H9 (cell line): ENCODE data around the gene HOMER3. TPM values are rescaled to one million over a fixed set of nuclear protein-coding genes. Genes with fewer than 3 reads are reported as not detected.

ENCODE experiments used
- DNase-seq: peaks from one replicate; pipeline ENCODE4 v3.0.0-alpha.2; 2017
- H2AFZ ChIP-seq: one replicate; pipeline ENCODE4 v1.6.1; 2013; ENCODE audit warnings: mild to moderate bottlenecking, low read length, control low read depth, moderate library complexity
- H2AK5ac ChIP-seq: 2 replicates; pipeline ENCODE4 v1.6.1; 2013; ENCODE audit warnings: low read length, control low read depth, mixed read lengths; ENCODE audit not compliant: insufficient read length
- H2BK120ac ChIP-seq: one replicate; pipeline ENCODE4 v1.6.1; 2013; ENCODE audit warnings: low read depth, mild to moderate bottlenecking, low read length, control low read depth, inconsistent platforms; ENCODE audit not compliant: poor library complexity, severe bottlenecking
- H2BK12ac ChIP-seq: 2 replicates; pipeline ENCODE4 v1.6.1; 2013; ENCODE audit warnings: low read length, control low read depth, mixed read lengths, low read depth; ENCODE audit not compliant: insufficient read length
- H2BK15ac ChIP-seq: 2 replicates; pipeline ENCODE4 v1.6.1; 2013; ENCODE audit warnings: low read depth, low read length, control low read depth
- H2BK20ac ChIP-seq: one replicate; pipeline ENCODE4 v1.6.1; 2013; ENCODE audit warnings: low read depth, mild to moderate bottlenecking, low read length, control low read depth, inconsistent platforms; ENCODE audit not compliant: poor library complexity, severe bottlenecking
- H2BK5ac ChIP-seq: 2 replicates; pipeline ENCODE4 v1.6.1; 2013; ENCODE audit warnings: low read length, control low read depth, mixed read lengths; ENCODE audit not compliant: insufficient read length
- H3K14ac ChIP-seq: 2 replicates; pipeline ENCODE4 v1.6.1; 2013; ENCODE audit warnings: low read length, control low read depth; ENCODE audit not compliant: insufficient read depth
- H3K18ac ChIP-seq: 2 replicates; pipeline ENCODE4 v1.6.1; 2013; ENCODE audit warnings: low read depth, mild to moderate bottlenecking, mixed read lengths, low read length, control low read depth; ENCODE audit not compliant: insufficient read length
- H3K23ac ChIP-seq: 2 replicates; pipeline ENCODE4 v1.6.1; 2013; ENCODE audit warnings: low read length, control low read depth, mixed read lengths, low read depth; ENCODE audit not compliant: insufficient read length
- H3K23me2 ChIP-seq: 2 replicates; pipeline ENCODE4 v1.6.1; 2013; ENCODE audit warnings: low read depth, mild to moderate bottlenecking, mixed read lengths, low read length, control low read depth; ENCODE audit not compliant: insufficient read length, poor library complexity, severe bottlenecking
- H3K27ac ChIP-seq: 2 replicates; pipeline ENCODE4 v1.5.1; 2013; ENCODE audit warnings: low read length, control low read depth, mixed read lengths, low read depth; ENCODE audit not compliant: insufficient read length
- H3K27me3 ChIP-seq: 2 replicates; pipeline ENCODE4 v1.6.1; 2013; ENCODE audit warnings: low read length, control low read depth, inconsistent platforms; ENCODE audit not compliant: insufficient read depth
- H3K4ac ChIP-seq: 2 replicates; pipeline ENCODE4 v1.6.1; 2013; ENCODE audit warnings: low read depth, mild to moderate bottlenecking, control low read depth, inconsistent platforms, low read length, moderate library complexity
- H3K4me1 ChIP-seq: 2 replicates; pipeline ENCODE4 v1.6.1; 2013; ENCODE audit warnings: low read length, control low read depth, inconsistent platforms; ENCODE audit not compliant: insufficient read depth
- H3K4me2 ChIP-seq: 2 replicates; pipeline ENCODE4 v1.6.1; 2013; ENCODE audit warnings: low read length, control low read depth, mixed read lengths; ENCODE audit not compliant: insufficient read length, insufficient read depth
- H3K56ac ChIP-seq: 2 replicates; pipeline ENCODE4 v1.6.1; 2013; ENCODE audit warnings: low read depth, mild to moderate bottlenecking, mixed read lengths, low read length, control low read depth; ENCODE audit not compliant: insufficient read length
- H3K79me1 ChIP-seq: 2 replicates; pipeline ENCODE4 v1.6.1; 2013; ENCODE audit warnings: low read depth, mild to moderate bottlenecking, moderate library complexity, low read length, control low read depth, inconsistent platforms; ENCODE audit not compliant: insufficient read depth, poor library complexity, severe bottlenecking
- H3K79me2 ChIP-seq: 2 replicates; pipeline ENCODE4 v1.6.1; 2013; ENCODE audit warnings: low read length, control low read depth, inconsistent platforms; ENCODE audit not compliant: insufficient read depth
- H3K9ac ChIP-seq: 2 replicates; pipeline ENCODE4 v1.6.1; 2013; ENCODE audit warnings: low read length, control low read depth, mixed read lengths; ENCODE audit not compliant: insufficient read length; ENCODE audit errors: extremely low read depth
- H3K9me3 ChIP-seq: one replicate; pipeline ENCODE4 v1.6.1; 2013; ENCODE audit warnings: low read depth, low read length, inconsistent platforms; ENCODE audit not compliant: control insufficient read depth
- H3T11ph ChIP-seq: one replicate; pipeline ENCODE4 v1.6.1; 2013; ENCODE audit warnings: mild to moderate bottlenecking, low read length, control low read depth, inconsistent platforms
- H4K20me1 ChIP-seq: one replicate; pipeline ENCODE4 v1.6.1; 2013; ENCODE audit not compliant: control insufficient read depth, insufficient read length, insufficient read depth
- H4K5ac ChIP-seq: 2 replicates; pipeline ENCODE4 v1.6.1; 2013; ENCODE audit warnings: low read depth, mild to moderate bottlenecking, mixed read lengths, low read length, control low read depth; ENCODE audit not compliant: insufficient read length
- H4K8ac ChIP-seq: replicated peaks from 2 replicates; pipeline ENCODE4 v1.6.1; 2013; ENCODE audit warnings: low read length, control low read depth, mixed read lengths, low read depth; ENCODE audit not compliant: insufficient read length
- H4K91ac ChIP-seq: 2 replicates; pipeline ENCODE4 v1.6.1; 2013; ENCODE audit warnings: low read depth, mild to moderate bottlenecking, moderate library complexity, mixed read lengths, low read length, control low read depth; ENCODE audit not compliant: insufficient read length
- H3K27ac Mint-ChIP-seq, 3 experiments: 2 replicates in 2 of 3; 3 replicates in 1 of 3; pipeline ENCODE4 v1.8.0; 2020 to 2021; ENCODE audit warnings: mixed read lengths in 3 of 3, mild to moderate bottlenecking in 1 of 3, moderate library complexity in 1 of 3
- H3K27me3 Mint-ChIP-seq: 2 replicates; pipeline ENCODE4 v1.8.0; 2021; ENCODE audit warnings: low read depth, mild to moderate bottlenecking, moderate library complexity, mixed read lengths
- H3K36me3 Mint-ChIP-seq, 3 experiments: 2 replicates in 2 of 3; 3 replicates in 1 of 3; pipeline ENCODE4 v1.8.0; 2020 to 2021; ENCODE audit warnings: low read depth in 3 of 3, mixed read lengths in 3 of 3; ENCODE audit not compliant: insufficient read depth in 1 of 3
- H3K4me1 Mint-ChIP-seq, 2 experiments: 2 replicates each; pipeline ENCODE4 v1.8.0; 2020; ENCODE audit warnings: mixed read lengths in 2 of 2
- H3K4me3 Mint-ChIP-seq, 2 experiments: 2 replicates in 1 of 2; 3 replicates in 1 of 2; pipeline ENCODE4 v1.8.0; 2020 to 2021; ENCODE audit warnings: mild to moderate bottlenecking in 2 of 2, mixed read lengths in 2 of 2, moderate library complexity in 1 of 2
- H3K9me3 Mint-ChIP-seq, 2 experiments: 2 replicates in 1 of 2; 3 replicates in 1 of 2; pipeline ENCODE4 v1.8.0; 2020; ENCODE audit warnings: mild to moderate bottlenecking in 2 of 2, mixed read lengths in 2 of 2, moderate library complexity in 1 of 2
- CTCF ChIP-seq: fragments of 200-600 bp; sonication (generic); conservative IDR thresholded peaks from 3 replicates; pipeline ENCODE4 v1.8.0; 2021; ENCODE audit warnings: antibody characterized with exemption, mild to moderate bottlenecking
- WGBS: extraction: QIAGEN DNeasy Blood & Tissue Kit; methylation state at CpG from one replicate; pipeline ENCODE4 v1.1.7; 2013; ENCODE audit warnings: missing lambda C conversion rate, low lambda C conversion rate, mixed read lengths; ENCODE audit not compliant: insufficient read length; ENCODE audit errors: extremely low coverage; 5-methylcytosine and 5-hydroxymethylcytosine counted together
- total RNA-seq: library from RNA; stranded (reverse); gene quantifications from 2 replicates; pipeline ENCODE4 v1.2.1, GENCODE V29; 2021

Gene HOMER3
- total RNA-seq, 1 experiment from 2014 or later = 20.2 TPM

- no peak for TF ChIP-seq CTCF
- H3T11ph ChIP-seq = no peak overlapping the region
- peaks cover 0 to 9% of the 10 kb centered on the region in 2 experiments; a peak in 3 of 5 replicates for H3K9me3 Mint-ChIP-seq
- no peak overlapping the region for H4K91ac ChIP-seq
- H3K23me2 ChIP-seq = no peaks in the 10 kb centered on the region
- H2AK5ac ChIP-seq = no peak overlapping the region
- H3K23ac ChIP-seq = no peak overlapping the region
- no peak overlapping the region for H3K56ac ChIP-seq
- WGBS = no CpG with 5 or more reads among the region's 13 CpGs
- H2BK15ac ChIP-seq = no peak overlapping the region
- no peaks in the 10 kb centered on the region for H3K4me1 Mint-ChIP-seq
- H4K8ac ChIP-seq = no peak overlapping the region
- H3K79me1 ChIP-seq = no peaks in the 10 kb centered on the region
- no peak overlapping the region for H3K4me3 Mint-ChIP-seq
- H3K18ac ChIP-seq = no peak overlapping the region
- no peak overlapping the region for H3K9ac ChIP-seq
- H2BK20ac ChIP-seq = no peak overlapping the region
- peaks cover 41 to 76% (median 56%) of the 10 kb centered on the region in 3 experiments for H3K36me3 Mint-ChIP-seq
- no peak overlapping the region for H3K4ac ChIP-seq
- H2AFZ ChIP-seq = no peak overlapping the region
- peak; percentile 93 for DNase-seq
- no peak overlapping the region for H2BK5ac ChIP-seq
- H3K4me1 ChIP-seq = no peaks in the 10 kb centered on the region
- no peak overlapping the region for H4K5ac ChIP-seq
- H4K20me1 ChIP-seq = no peaks in the 10 kb centered on the region
- H3K27me3 ChIP-seq = no peaks in the 10 kb centered on the region
- H3K9me3 ChIP-seq = no peaks in the 10 kb centered on the region
- 0 out of 7 replicates have a peak overlapping the region, but pooled peaks of 1 of the 3 experiments have one; percentile 36 for H3K27ac Mint-ChIP-seq
- no peaks in the 10 kb centered on the region for H3K27me3 Mint-ChIP-seq
- H3K27ac ChIP-seq = no peak overlapping the region
- no peak overlapping the region for H3K4me2 ChIP-seq
- no peak overlapping the region for H2BK12ac ChIP-seq
- H2BK120ac ChIP-seq = no peak overlapping the region
- H3K14ac ChIP-seq = no peak overlapping the region
- H3K79me2 ChIP-seq = no peaks in the 10 kb centered on the region
Measured at GRCh38 chr19:18879579-18880373, 61.2 kb downstream of the HOMER3 start.

Other genes with a start within 250 kb of the HOMER3 start
- gene COMP, start 149.9 kb downstream of the HOMER3 start, total RNA-seq = 0.15 TPM in 1 of 2 replicates, not detected in the other
- gene UPF1, start 109.3 kb downstream of the HOMER3 start, total RNA-seq = 83.3 and 85.4 TPM in 2 replicates
- 19.3 and 20.3 TPM in 2 replicates for gene CERS1, start 45.1 kb downstream of the HOMER3 start, total RNA-seq
- 185 and 198 TPM in 2 replicates for gene COPE, start 21.8 kb downstream of the HOMER3 start, total RNA-seq
- gene DDX49, start 21.5 kb downstream of the HOMER3 start, total RNA-seq = 52.3 and 52.4 TPM in 2 replicates
- 95.2 and 102 TPM in 2 replicates for gene SUGP2, start 92.3 kb upstream of the HOMER3 start, total RNA-seq
- 66.5 and 69.0 TPM in 2 replicates for gene ARMC6, start 92.4 kb upstream of the HOMER3 start, total RNA-seq
- gene SLC25A42, start 122.8 kb upstream of the HOMER3 start, total RNA-seq = 3.6 and 3.7 TPM in 2 replicates
- gene TMEM161A, start 197.3 kb upstream of the HOMER3 start, total RNA-seq = 40.9 and 41.7 TPM in 2 replicates
- 1.3 TPM in 2 replicates for gene MEF2B, start 229.0 kb upstream of the HOMER3 start, total RNA-seq